Choroid plexus epithelial cell (primary cell): ENCODE results near the gene RPTOR.
"Not testable (repeated sequence)": the region's sequence is repeated elsewhere in the genome, so short reads cannot be mapped to it uniquely, and the experiment has no call there.

ENCODE experiments used
- DNase-seq: peaks from one replicate; pipeline ENCODE4 v3.0.0-alpha.2; 2010; ENCODE audit warnings: low read depth
- H3K4me3 ChIP-seq: 2 replicates; pipeline ENCODE4 v1.5.1; 2011; ENCODE audit warnings: low read depth, mild to moderate bottlenecking, control low read depth, low read length, moderate library complexity
- TF ChIP-seq, protein P1 (sequence below): conservative IDR thresholded peaks from 2 replicates; pipeline ENCODE4 v1.5.1; 2011; ENCODE audit warnings: low read depth, mild to moderate bottlenecking, control low read depth, inconsistent platforms, low read length, moderate library complexity

RPTOR gene

DNA sequence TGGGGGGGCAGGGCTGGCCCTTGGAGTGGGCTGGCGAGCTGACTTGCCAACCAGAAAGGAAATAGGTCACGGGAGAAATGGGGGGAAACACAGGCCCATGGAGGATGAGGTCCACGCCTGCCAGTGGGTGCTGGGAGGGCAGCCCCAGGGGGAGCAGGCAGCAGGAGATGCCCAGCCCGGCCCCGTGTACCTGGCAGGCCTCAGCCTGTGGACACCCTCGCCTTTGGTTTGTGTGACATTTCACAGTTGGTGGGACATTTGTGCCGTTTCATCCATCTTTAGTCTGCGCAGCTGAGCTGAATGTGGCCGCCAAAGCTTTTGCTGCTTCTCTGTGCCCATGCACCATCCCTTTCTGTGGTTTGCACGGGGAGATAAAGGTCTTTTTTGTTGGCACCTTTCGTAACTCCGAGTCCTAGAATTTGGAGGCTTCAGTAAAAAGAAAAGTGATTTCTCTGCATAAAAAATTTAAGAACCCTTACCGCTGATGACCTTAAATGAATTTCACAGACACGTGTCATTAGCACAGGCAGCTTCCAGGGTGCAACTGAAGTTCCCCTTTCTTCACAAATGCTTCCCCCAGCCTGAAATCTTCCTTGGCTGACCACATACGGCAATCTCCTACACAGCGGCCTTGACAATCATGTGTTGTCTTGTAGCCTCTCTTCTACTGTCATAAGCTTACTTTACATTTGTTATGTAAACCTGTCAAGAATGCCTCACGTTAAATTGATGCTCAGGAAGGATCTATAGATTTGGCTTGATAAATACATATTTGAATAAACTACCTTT lies 193.6 kb downstream of the RPTOR start:
- TF ChIP-seq, protein P1, sequence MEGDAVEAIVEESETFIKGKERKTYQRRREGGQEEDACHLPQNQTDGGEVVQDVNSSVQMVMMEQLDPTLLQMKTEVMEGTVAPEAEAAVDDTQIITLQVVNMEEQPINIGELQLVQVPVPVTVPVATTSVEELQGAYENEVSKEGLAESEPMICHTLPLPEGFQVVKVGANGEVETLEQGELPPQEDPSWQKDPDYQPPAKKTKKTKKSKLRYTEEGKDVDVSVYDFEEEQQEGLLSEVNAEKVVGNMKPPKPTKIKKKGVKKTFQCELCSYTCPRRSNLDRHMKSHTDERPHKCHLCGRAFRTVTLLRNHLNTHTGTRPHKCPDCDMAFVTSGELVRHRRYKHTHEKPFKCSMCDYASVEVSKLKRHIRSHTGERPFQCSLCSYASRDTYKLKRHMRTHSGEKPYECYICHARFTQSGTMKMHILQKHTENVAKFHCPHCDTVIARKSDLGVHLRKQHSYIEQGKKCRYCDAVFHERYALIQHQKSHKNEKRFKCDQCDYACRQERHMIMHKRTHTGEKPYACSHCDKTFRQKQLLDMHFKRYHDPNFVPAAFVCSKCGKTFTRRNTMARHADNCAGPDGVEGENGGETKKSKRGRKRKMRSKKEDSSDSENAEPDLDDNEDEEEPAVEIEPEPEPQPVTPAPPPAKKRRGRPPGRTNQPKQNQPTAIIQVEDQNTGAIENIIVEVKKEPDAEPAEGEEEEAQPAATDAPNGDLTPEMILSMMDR = no peak
- H3K4me3 ChIP-seq = no peak overlapping the region
- no peak for DNase-seq

DNA sequence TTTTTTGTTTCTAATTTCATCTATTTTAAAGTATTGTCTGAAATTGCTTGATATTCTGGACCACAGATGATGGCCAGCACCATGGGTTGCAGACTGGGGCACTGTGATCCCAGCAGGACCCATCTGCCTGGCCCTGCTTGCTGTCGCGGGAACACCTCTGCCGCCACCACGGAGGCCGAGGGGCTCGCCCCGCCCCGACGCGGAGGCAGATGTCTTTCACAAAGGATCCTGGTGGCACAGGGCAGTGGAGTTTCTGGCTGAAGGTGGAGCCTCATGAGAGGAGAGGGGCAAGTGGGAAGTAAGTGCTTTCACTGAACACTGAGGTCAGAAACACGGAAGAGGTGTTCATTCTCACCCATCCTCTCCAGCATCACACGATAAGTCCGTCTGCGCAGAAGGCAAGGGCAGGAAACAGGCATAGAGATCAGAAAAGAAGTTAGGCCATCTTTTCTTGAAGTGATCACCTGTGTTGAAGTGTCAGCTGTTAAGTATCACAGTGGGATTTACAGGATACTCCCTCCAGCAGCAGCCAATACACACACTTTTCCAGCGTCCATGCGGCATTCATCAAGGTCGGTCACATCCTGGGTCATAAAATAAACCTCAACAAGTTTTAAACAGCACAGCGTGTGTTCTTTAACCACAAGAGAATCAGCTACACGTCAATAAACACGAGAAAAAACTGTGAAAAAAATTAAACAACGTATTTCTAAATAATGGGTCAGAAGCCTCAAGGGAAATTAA lies 194.5 kb downstream of the RPTOR start:
- no peak overlapping the region for H3K4me3 ChIP-seq
- TF ChIP-seq, protein P1 = no peak
- DNase-seq = peak; percentile 69

DNA sequence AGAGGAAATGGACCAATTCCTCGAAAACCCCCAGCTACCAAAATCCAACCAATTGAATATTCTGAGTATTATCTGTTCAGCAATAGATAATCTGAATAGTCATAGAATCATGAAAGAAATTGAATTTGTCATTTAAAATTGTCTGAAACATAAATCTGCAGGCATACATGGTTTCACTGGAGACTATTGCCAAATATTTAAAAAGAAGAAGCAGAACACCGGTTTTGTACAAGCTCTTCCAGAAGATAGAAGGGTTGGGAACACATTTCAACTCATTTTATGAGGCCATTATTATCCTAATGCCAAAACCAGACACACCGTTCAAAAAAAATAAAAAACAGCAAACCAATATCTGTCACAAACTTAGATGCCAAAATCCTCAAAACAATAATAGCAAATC lies 195.5 kb downstream of the RPTOR start:
- H3K4me3 ChIP-seq = no peak overlapping the region
- TF ChIP-seq, protein P1 = no peak

DNA sequence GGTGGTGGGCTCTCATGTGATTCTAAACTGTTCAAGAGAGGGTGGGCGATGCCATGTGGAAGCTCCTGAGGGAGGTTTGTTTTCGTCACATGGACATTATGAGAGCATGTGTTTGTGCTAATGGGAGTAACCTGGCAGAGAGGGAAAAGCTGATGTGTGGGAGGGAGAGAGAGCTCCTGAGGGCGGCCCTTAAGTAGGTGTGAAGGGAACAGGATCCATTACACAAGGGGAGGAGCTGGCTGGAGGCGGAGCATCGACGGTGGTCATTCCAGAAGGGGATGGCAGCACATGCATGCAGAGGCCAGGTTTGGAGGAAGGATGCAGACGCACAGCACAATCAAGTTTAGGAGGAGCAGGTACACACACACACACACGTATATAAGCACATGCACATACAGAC lies 197.5 kb downstream of the RPTOR start:
- TF ChIP-seq, protein P1 = no peak
- DNase-seq = no peak
- H3K4me3 ChIP-seq = no peak overlapping the region

More for the DNA sequence above, 195.5 kb downstream of the RPTOR start:
- DNase-seq = no peak

DNA sequence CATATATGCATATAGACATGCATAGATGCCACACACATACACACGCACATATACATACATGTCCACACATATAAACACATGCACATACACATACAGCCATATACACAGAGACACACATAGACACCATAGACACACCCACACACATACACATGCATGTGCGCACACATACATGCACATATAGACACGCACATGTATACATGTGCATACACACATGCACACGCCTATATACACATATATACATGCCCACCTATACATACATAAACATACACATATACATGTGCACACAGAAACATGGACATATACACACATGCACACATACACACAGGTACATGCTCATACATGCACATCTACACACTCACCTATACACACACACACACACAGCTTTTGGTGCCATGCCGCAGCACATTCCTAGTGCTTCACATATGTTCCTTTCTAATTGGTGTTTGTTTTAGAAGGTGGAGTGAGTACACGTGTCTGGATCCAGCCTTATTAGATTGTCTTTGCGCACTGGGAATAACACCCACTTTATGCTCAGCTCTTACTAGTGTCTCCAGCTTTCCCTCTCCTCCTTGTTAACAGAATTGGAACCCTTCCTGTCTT lies 198.0 kb downstream of the RPTOR start:
- H3K4me3 ChIP-seq = no peak overlapping the region
- TF ChIP-seq, protein P1 = no peak
- no peak for DNase-seq

DNA sequence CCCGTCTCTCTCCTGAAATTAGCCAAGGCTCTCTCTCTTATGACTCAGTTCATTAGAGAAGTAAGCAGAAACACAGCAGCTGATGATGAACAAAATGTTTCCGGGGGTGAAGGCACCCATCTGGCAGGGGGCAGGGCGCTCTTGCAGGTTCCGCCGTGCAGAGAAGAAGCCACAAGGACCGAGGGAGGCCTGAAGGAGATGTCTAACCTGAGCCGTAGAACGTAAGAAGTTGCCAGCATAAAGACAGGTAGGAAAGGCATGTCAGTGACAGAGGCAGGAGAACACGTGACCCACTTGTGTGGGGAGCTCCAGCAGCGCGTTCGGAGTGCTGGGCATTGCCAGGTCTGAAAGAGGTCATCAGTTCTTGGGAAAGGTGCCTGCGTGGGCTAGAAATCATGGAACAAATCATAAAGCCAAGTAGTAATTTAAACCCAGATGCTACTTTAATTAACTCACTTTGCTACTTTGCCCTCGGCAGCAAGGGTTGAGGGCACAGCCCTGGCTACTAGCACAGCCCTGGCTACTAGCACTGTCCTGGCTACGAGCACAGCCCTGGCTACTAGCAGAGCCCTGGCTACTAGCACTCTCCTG lies 198.6 kb downstream of the RPTOR start:
- H3K4me3 ChIP-seq = no peak overlapping the region
- TF ChIP-seq, protein P1 = no peak
- peak; percentile 44 for DNase-seq

DNA sequence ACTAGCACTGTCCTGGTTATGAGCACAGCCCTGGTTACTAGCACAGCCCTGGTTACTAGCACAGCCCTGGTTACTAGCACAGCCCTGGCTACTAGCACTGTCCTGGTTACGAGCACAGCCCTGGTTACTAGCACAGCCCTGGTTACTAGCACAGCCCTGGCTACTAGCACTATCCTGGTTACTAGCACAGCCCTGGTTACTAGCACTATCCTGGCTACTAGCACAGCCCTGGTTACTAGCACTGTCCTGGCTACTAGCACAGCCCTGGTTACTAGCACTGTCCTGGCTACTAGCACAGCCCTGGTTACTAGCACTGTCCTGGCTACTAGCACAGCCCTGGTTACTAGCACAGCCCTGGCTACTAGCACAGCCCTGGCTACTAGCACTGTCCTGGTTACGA lies 199.3 kb downstream of the RPTOR start:
- not testable (repeated sequence) for DNase-seq

DNA sequence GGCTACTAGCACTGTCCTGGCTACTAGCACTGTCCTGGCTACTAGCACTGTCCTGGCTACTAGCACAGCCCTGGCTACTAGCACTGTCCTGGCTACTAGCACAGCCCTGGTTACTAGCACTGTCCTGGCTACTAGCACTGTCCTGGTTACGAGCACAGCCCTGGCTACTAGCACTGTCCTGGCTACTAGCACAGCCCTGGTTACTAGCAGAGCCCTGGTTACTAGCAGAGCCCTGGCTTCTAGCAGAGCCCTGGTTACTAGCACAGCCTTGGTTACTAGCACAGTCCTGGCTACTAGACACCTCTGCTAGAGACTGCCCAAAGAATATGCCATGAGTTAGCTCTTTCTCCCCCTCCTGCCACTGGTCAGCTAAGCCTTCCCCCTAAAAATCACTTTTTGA lies 200.1 kb downstream of the RPTOR start:
- not testable (repeated sequence) for H3K4me3 ChIP-seq, DNase-seq

More for the DNA sequence above, 199.3 kb downstream of the RPTOR start:
- H3K4me3 ChIP-seq = not testable (repeated sequence)
